Measurements from ENCODE around the gene RNF217.

RNF217 gene

DNA sequence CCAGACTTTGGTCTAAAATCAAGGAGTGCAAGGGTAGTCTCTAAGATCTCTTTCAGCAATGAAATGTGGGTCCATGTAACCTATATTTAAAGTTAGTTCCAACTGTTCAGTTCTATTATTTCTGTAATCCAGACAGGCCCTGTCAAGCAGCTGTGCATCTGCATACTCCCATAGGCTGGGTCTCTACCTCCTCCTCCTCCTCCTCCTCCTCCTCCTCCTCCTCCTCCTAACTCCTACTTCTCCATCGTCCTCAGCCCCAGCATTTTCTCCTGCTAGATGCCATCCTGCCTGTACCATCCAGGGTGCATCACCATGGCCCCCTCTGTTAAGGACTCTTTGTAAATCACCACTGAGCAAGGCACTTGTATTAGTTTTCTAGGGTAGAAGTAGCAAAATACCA lies 138.9 kb downstream of the RNF217 start:
- no peak for ATAC-seq
- TF ChIP-seq ZFP3 (CRISPR knock-in tag; IDR thresholded peaks at IDR 0.05) (no peak), PPARA (CRISPR knock-in tag; IDR thresholded peaks at IDR 0.05; ENCODE audit: borderline replicate concordance) (no peak), ISL1 (CRISPR knock-in tag; IDR thresholded peaks at IDR 0.05) (no peak), ZNF8 (CRISPR knock-in tag; IDR thresholded peaks at IDR 0.05) (no peak), CSDC2 (CRISPR knock-in tag; IDR thresholded peaks at IDR 0.05) (no peak), ZNF565 (CRISPR knock-in tag; conservative IDR thresholded peaks at IDR 0.05; ENCODE audit: low read depth) (no peak), ESRRG (CRISPR knock-in tag; IDR thresholded peaks at IDR 0.05) (no peak), ZFP30 (CRISPR knock-in tag; IDR thresholded peaks at IDR 0.05) (no peak)

DNA sequence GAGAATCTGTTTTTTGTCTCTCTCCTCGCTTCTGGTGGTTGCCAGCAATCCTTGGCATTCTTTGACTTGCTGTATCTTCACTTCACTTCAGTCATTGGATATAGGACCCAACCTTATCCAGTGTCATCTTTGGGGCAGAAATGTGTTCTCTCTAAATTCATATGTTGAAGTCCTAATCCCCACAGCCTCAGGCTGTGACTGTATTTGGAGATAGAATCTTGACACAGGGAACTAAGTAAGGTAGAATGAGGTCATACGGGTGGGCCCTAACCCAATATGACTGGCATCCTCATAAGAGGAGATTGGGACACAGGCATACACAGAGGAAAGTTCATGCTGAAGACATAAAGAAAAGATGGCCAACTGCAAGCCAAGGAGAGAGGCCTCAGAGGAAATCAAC lies 139.4 kb downstream of the RNF217 start:
- TF ChIP-seq, protein P1, sequence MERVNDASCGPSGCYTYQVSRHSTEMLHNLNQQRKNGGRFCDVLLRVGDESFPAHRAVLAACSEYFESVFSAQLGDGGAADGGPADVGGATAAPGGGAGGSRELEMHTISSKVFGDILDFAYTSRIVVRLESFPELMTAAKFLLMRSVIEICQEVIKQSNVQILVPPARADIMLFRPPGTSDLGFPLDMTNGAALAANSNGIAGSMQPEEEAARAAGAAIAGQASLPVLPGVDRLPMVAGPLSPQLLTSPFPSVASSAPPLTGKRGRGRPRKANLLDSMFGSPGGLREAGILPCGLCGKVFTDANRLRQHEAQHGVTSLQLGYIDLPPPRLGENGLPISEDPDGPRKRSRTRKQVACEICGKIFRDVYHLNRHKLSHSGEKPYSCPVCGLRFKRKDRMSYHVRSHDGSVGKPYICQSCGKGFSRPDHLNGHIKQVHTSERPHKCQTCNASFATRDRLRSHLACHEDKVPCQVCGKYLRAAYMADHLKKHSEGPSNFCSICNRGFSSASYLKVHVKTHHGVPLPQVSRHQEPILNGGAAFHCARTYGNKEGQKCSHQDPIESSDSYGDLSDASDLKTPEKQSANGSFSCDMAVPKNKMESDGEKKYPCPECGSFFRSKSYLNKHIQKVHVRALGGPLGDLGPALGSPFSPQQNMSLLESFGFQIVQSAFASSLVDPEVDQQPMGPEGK (CRISPR knock-in tag; IDR thresholded peaks at IDR 0.05; ENCODE audit: borderline replicate concordance): no peak
- TF ChIP-seq OSR1 (CRISPR knock-in tag; IDR thresholded peaks at IDR 0.05): no peak
- TF ChIP-seq ZNF70 (CRISPR knock-in tag; IDR thresholded peaks at IDR 0.05): no peak
- no peak for TF ChIP-seq ZFP3 (CRISPR knock-in tag; IDR thresholded peaks at IDR 0.05)
- no peak for TF ChIP-seq SNAI2 (CRISPR knock-in tag; IDR thresholded peaks at IDR 0.05)
- TF ChIP-seq TOX (CRISPR knock-in tag; IDR thresholded peaks at IDR 0.05; ENCODE audit: borderline replicate concordance): no peak
- no peak for TF ChIP-seq TCF4 (CRISPR knock-in tag; IDR thresholded peaks at IDR 0.05; ENCODE audit: borderline replicate concordance)
- no peak for TF ChIP-seq ZC3H10 (CRISPR knock-in tag; IDR thresholded peaks at IDR 0.05)
- TF ChIP-seq, protein P2, sequence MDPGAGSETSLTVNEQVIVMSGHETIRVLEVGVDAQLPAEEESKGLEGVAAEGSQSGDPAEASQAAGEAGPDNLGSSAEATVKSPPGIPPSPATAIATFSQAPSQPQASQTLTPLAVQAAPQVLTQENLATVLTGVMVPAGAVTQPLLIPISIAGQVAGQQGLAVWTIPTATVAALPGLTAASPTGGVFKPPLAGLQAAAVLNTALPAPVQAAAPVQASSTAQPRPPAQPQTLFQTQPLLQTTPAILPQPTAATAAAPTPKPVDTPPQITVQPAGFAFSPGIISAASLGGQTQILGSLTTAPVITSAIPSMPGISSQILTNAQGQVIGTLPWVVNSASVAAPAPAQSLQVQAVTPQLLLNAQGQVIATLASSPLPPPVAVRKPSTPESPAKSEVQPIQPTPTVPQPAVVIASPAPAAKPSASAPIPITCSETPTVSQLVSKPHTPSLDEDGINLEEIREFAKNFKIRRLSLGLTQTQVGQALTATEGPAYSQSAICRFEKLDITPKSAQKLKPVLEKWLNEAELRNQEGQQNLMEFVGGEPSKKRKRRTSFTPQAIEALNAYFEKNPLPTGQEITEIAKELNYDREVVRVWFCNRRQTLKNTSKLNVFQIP (CRISPR knock-in tag; IDR thresholded peaks at IDR 0.05; ENCODE audit: borderline replicate concordance, low read depth): no peak
- TF ChIP-seq PPARA (CRISPR knock-in tag; IDR thresholded peaks at IDR 0.05; ENCODE audit: borderline replicate concordance): no peak
- TF ChIP-seq, protein P3, sequence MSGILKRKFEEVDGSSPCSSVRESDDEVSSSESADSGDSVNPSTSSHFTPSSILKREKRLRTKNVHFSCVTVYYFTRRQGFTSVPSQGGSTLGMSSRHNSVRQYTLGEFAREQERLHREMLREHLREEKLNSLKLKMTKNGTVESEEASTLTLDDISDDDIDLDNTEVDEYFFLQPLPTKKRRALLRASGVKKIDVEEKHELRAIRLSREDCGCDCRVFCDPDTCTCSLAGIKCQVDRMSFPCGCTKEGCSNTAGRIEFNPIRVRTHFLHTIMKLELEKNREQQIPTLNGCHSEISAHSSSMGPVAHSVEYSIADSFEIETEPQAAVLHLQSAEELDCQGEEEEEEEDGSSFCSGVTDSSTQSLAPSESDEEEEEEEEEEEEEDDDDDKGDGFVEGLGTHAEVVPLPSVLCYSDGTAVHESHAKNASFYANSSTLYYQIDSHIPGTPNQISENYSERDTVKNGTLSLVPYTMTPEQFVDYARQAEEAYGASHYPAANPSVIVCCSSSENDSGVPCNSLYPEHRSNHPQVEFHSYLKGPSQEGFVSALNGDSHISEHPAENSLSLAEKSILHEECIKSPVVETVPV (CRISPR knock-in tag; IDR thresholded peaks at IDR 0.05): no peak
- no peak for TF ChIP-seq ZFP30 (CRISPR knock-in tag; IDR thresholded peaks at IDR 0.05)
- no peak for TF ChIP-seq BACH2 (CRISPR knock-in tag; IDR thresholded peaks at IDR 0.05; ENCODE audit: borderline replicate concordance)
- TF ChIP-seq RARB (CRISPR knock-in tag; IDR thresholded peaks at IDR 0.05): no peak
- ATAC-seq: no peak

DNA sequence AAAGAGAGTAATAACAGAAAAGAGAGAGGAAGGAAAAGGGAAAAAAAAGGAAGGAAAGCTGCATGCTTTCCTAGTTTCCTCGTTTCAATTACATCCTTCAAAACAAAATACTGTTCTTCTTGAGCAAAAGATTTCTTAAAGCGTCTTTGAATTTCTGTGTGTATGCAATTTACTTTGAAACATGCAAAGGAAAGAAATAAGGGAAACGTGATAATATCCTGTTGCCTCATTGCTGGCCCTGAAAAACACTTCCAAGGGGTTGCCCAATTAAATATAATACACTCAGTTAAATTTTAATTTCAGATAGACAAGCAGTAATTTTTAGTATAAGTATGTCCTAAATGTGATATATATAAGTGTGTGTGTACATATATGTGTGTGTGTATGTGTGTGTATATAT lies 140.2 kb downstream of the RNF217 start:
- no peak for ATAC-seq
- TF ChIP-seq GLIS3 (CRISPR knock-in tag; IDR thresholded peaks at IDR 0.05): no peak
- no peak for TF ChIP-seq TCF4 (CRISPR knock-in tag; IDR thresholded peaks at IDR 0.05; ENCODE audit: borderline replicate concordance)
- TF ChIP-seq, protein P2 (CRISPR knock-in tag; IDR thresholded peaks at IDR 0.05; ENCODE audit: borderline replicate concordance, low read depth): no peak
- TF ChIP-seq ISL1 (CRISPR knock-in tag; IDR thresholded peaks at IDR 0.05): no peak

DNA sequence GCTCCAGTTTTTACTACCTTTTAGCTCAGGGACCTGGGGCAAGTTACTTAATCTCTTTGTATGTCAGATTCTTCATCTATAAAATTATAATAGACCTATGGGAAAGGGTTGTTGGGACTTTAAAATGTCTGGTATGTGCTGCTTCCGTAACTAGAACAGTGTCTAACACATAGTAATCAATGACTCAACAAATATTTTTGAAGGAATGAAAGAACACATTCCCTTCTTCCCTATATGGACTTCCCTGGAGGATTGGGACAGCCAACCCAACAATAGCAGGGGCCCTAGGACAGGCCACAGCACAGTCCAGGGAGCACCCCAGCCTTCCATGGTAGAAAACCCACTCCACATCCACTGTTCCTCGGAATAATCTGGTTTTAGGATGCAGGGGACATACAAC lies 140.7 kb downstream of the RNF217 start:
- peak; percentile 79 for ATAC-seq
- TF ChIP-seq SNAI2 (CRISPR knock-in tag; IDR thresholded peaks at IDR 0.05): no peak
- TF ChIP-seq OSR1 (CRISPR knock-in tag; IDR thresholded peaks at IDR 0.05): no peak
- no peak for TF ChIP-seq ZFP30 (CRISPR knock-in tag; IDR thresholded peaks at IDR 0.05)
- TF ChIP-seq, protein P3 (CRISPR knock-in tag; IDR thresholded peaks at IDR 0.05): no peak
- TF ChIP-seq, protein P1 (CRISPR knock-in tag; IDR thresholded peaks at IDR 0.05; ENCODE audit: borderline replicate concordance): no peak
- no peak for TF ChIP-seq PPARA (CRISPR knock-in tag; IDR thresholded peaks at IDR 0.05; ENCODE audit: borderline replicate concordance)

Data from SK-N-SH treated with all-trans-retinoic acid at 6 μM for 48 hours (cell line).